ENCODE data around the gene SEC24C. TPM values are rescaled to one million over a fixed set of nuclear protein-coding genes. Genes with fewer than 3 reads are reported as not detected.

Gene SEC24C
- total RNA-seq, 1 donor from 2014 or later: 75.5 TPM

GRCh38 chr10:73758704-73759511, 14.7 kb downstream of the SEC24C start:
- no peak overlapping the region for H3K4me3 Mint-ChIP-seq
- no peak for DNase-seq (ENCODE audit: low spot score in 2 of 2, unreplicated experiment in 2 of 2)
- H3K4me1 Mint-ChIP-seq: no peaks in the 10 kb centered on the region
- TF ChIP-seq CTCF (IDR thresholded peaks at IDR 0.05; ENCODE audit: unreplicated experiment): no peak
- no peaks in the 10 kb centered on the region for H3K27me3 Mint-ChIP-seq (ENCODE audit: low read depth)
- H3K36me3 Mint-ChIP-seq: peaks cover 37% of the 10 kb centered on the region
- H3K27ac Mint-ChIP-seq: peak overlapping the region; percentile 11
- H3K9me3 Mint-ChIP-seq: no peaks in the 10 kb centered on the region

GRCh38 chr10:73759512-73760115, 15.4 kb downstream of the SEC24C start:
- Mint-ChIP-seq H3K4me1 (no peaks in the 10 kb centered on the region), H3K4me3 (no peak overlapping the region), H3K27me3 (ENCODE audit: low read depth) (no peaks in the 10 kb centered on the region), H3K36me3 (peaks cover 36% of the 10 kb centered on the region), H3K27ac (no peak overlapping the region), H3K9me3 (no peaks in the 10 kb centered on the region)
- DNase-seq (ENCODE audit: low spot score in 2 of 2, unreplicated experiment in 2 of 2): no peak
- no peak for TF ChIP-seq CTCF (IDR thresholded peaks at IDR 0.05; ENCODE audit: unreplicated experiment)

DNA sequence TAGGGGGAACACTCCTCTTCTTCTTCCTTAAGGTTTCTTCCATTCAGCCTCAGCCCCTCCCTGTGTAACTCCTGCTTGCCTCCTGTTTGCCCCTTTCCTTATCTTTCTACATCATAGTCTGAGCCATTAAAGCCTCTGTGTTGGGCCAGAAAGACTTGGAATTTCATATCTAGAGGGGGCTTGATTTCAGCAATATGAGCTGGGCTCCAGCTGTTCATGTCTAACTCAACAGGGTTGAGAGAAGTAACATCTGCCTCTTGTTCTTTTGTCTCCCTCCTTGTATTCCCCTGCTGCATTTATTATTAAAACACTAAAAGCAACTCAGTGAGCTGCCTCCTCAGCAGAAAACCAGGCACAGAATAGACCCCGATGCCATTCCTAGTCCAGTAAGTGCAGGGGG, 17.6 kb downstream of the SEC24C start:
- no peak for DNase-seq (ENCODE audit: low spot score in 2 of 2, unreplicated experiment in 2 of 2)
- no peak for TF ChIP-seq CTCF (IDR thresholded peaks at IDR 0.05; ENCODE audit: unreplicated experiment)
- H3K4me3 Mint-ChIP-seq: no peak overlapping the region

GRCh38 chr10:73762915-73763314, 18.7 kb downstream of the SEC24C start:
- H3K4me3 Mint-ChIP-seq: no peak overlapping the region
- no peak for DNase-seq (ENCODE audit: low spot score in 2 of 2, unreplicated experiment in 2 of 2)
- H3K27me3 Mint-ChIP-seq (ENCODE audit: low read depth): no peaks in the 10 kb centered on the region
- H3K36me3 Mint-ChIP-seq: peaks cover 45% of the 10 kb centered on the region
- no peak overlapping the region for H3K27ac Mint-ChIP-seq
- no peaks in the 10 kb centered on the region for H3K4me1 Mint-ChIP-seq
- H3K9me3 Mint-ChIP-seq: no peaks in the 10 kb centered on the region
- TF ChIP-seq CTCF (IDR thresholded peaks at IDR 0.05; ENCODE audit: unreplicated experiment): no peak

More for the DNA sequence above, 17.6 kb downstream of the SEC24C start:
- H3K36me3 Mint-ChIP-seq: peaks cover 41% of the 10 kb centered on the region
- H3K4me1 Mint-ChIP-seq: no peaks in the 10 kb centered on the region
- H3K27me3 Mint-ChIP-seq (ENCODE audit: low read depth): no peaks in the 10 kb centered on the region
- no peak overlapping the region for H3K27ac Mint-ChIP-seq
- no peaks in the 10 kb centered on the region for H3K9me3 Mint-ChIP-seq

DNA sequence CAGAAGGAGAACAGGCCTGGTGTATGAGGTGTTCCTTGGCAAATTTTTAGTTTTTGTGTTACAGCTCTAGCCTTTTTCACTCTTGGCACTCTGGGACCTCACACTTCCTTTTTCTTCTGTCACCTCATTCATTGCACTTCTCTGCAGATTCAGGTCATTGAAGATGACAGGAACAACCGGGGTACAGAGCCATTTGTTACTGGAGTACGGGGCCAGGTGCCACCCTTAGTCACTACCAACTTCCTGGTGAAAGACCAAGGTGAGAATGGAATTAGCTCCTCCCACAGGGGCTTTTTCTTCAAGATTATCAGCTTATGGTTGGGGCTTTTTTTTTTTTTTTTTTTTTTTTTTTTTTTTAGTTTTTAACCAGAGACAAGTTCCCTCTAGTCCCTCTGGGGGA, 19.2 kb downstream of the SEC24C start:
- DNase-seq (ENCODE audit: low spot score in 2 of 2, unreplicated experiment in 2 of 2): no peak
- Mint-ChIP-seq H3K4me3 (no peak overlapping the region), H3K27ac (no peak overlapping the region), H3K36me3 (peaks cover 46% of the 10 kb centered on the region), H3K4me1 (no peaks in the 10 kb centered on the region), H3K27me3 (ENCODE audit: low read depth) (no peaks in the 10 kb centered on the region), H3K9me3 (no peaks in the 10 kb centered on the region)
- no peak for TF ChIP-seq CTCF (IDR thresholded peaks at IDR 0.05; ENCODE audit: unreplicated experiment)

Data from mesothelial cell of epicardium (in vitro differentiated cells).